B cell (primary cell): ENCODE data around the gene CAPN14. TPM values are rescaled to one million over a fixed set of nuclear protein-coding genes. Genes with fewer than 3 reads are reported as not detected.

Experiments
- ATAC-seq: fragments of 200-7000 bp; cut with Tn5 transposase; one replicate; pipeline ENCODE4 v1.10.0; 2021; ENCODE audit warnings: low read depth, mild to moderate bottlenecking, moderate number of reproducible peaks, moderate library complexity
- CTCF ChIA-PET: fragments of 350-600 bp; sonication (Branson Sonifier 250); formaldehyde crosslinking; loops from one replicate; lab custom pipeline; 2021; ENCODE audit warnings: antibody characterized with exemption, inconsistent platforms; lab: Charles Lee
- POLR2A ChIA-PET: fragments of 350-600 bp; sonication (Branson Sonifier 250); formaldehyde crosslinking; loops from one replicate; lab custom pipeline; 2021; ENCODE audit warnings: antibody characterized with exemption; lab: Charles Lee
- DNase-seq: peaks from one replicate; pipeline ENCODE4 v3.0.0; 2013
- H2AFZ ChIP-seq: 2 replicates; pipeline ENCODE4 v1.6.1; 2012; ENCODE audit warnings: mild to moderate bottlenecking, low read depth, low read length; ENCODE audit not compliant: insufficient read depth, poor library complexity, severe bottlenecking
- H3K27ac ChIP-seq, 2 donors: 1 replicate in 1 of 2; 2 replicates in 1 of 2; pipeline ENCODE4 v1.5.1; 2012 to 2013; ENCODE audit warnings: low read length in 2 of 2, mild to moderate bottlenecking in 2 of 2, moderate library complexity in 1 of 2
- H3K27me3 ChIP-seq, 4 experiments: fragments of 200-600 bp in 1 of 4; sonication (generic) in 1 of 4; replicated peaks in 1 of 4; 1 replicate in 2 of 4; 2 replicates in 2 of 4; pipeline versions ENCODE4 v1.6.1 to v1.7.0; 2013 to 2016; ENCODE audit warnings: low read length in 3 of 4, mild to moderate bottlenecking in 2 of 4, mixed read lengths in 1 of 4, moderate library complexity in 1 of 4; ENCODE audit not compliant: insufficient read depth in 4 of 4, control insufficient read depth in 3 of 4; ENCODE audit errors: control extremely low read depth in 1 of 4
- H3K36me3 ChIP-seq, 2 experiments: replicated peaks in 1 of 2; 1 replicate in 1 of 2; 2 replicates in 1 of 2; pipeline versions ENCODE4 v1.6.1 to v1.7.1; 2013; ENCODE audit warnings: low read length in 1 of 2; ENCODE audit not compliant: insufficient read depth in 2 of 2, control insufficient read depth in 1 of 2; ENCODE audit errors: control extremely low read depth in 1 of 2, extremely low read depth in 1 of 2
- H3K4me1 ChIP-seq, 2 donors: fragments of 200-600 bp in 1 of 2; sonication (generic) in 1 of 2; 1 replicate in 1 of 2; 2 replicates in 1 of 2; pipeline versions ENCODE4 v1.5.1 to v1.6.1; 2013 to 2017; ENCODE audit warnings: low read length in 2 of 2; ENCODE audit not compliant: control insufficient read depth in 2 of 2, insufficient read depth in 2 of 2
- H3K4me2 ChIP-seq: replicated peaks from 2 replicates; pipeline ENCODE3; 2012; ENCODE audit warnings: mild to moderate bottlenecking, low read depth, low read length; ENCODE audit not compliant: poor library complexity, severe bottlenecking
- H3K4me3 ChIP-seq, 5 experiments: fragments of 200-600 bp in 1 of 5; sonication (generic) in 1 of 5; 1 replicate in 3 of 5; 2 replicates in 2 of 5; pipeline versions ENCODE4 v1.5.1 to v1.7.0; 2011 to 2016; ENCODE audit warnings: low read length in 4 of 5, mild to moderate bottlenecking in 4 of 5, low read depth in 2 of 5, control low read depth in 1 of 5, moderate library complexity in 1 of 5; ENCODE audit not compliant: insufficient read depth in 1 of 5; ENCODE audit errors: control extremely low read depth in 1 of 5, extremely low read depth in 1 of 5
- H3K79me2 ChIP-seq: fragments of 200-600 bp; sonication (generic); one replicate; pipeline ENCODE4 v1.6.0; 2016; ENCODE audit warnings: low read length; ENCODE audit not compliant: control insufficient read depth, insufficient read depth
- H3K9ac ChIP-seq: fragments of 200-600 bp; sonication (generic); 2 replicates; pipeline ENCODE4 v1.6.1; 2017; ENCODE audit warnings: mild to moderate bottlenecking, low read length, moderate library complexity
- H3K9me3 ChIP-seq, 3 donors: one replicate each; pipeline versions ENCODE4 v1.6.1 to v1.7.1; 2013; ENCODE audit warnings: low read length in 2 of 3; ENCODE audit not compliant: control insufficient read depth in 2 of 3, insufficient read depth in 1 of 3; ENCODE audit errors: control extremely low read depth in 1 of 3
- H4K20me1 ChIP-seq: 2 replicates; pipeline ENCODE4 v1.6.0; 2012; ENCODE audit warnings: mild to moderate bottlenecking, low read length; ENCODE audit not compliant: insufficient read depth, control insufficient read depth, poor library complexity, severe bottlenecking
- H3K27ac Mint-ChIP-seq: one replicate; pipeline ENCODE4 v1.8.0; 2021; ENCODE audit warnings: mixed read lengths
- H3K27me3 Mint-ChIP-seq: one replicate; pipeline ENCODE4 v1.8.0; 2021; ENCODE audit warnings: mixed read lengths
- H3K4me1 Mint-ChIP-seq: one replicate; pipeline ENCODE4 v1.8.0; 2021; ENCODE audit warnings: mixed read lengths
- H3K4me3 Mint-ChIP-seq: one replicate; pipeline ENCODE4 v1.8.0; 2021; ENCODE audit warnings: mixed read lengths
- H3K9me3 Mint-ChIP-seq: one replicate; pipeline ENCODE4 v1.8.0; 2022; ENCODE audit warnings: mixed read lengths; ENCODE audit not compliant: insufficient read depth
- CTCF ChIP-seq: fragments of 200-600 bp; IDR thresholded peaks from one replicate; pipeline ENCODE4 v1.8.0; 2022; ENCODE audit warnings: antibody characterized with exemption, mild to moderate bottlenecking
- EZH2 ChIP-seq: IDR thresholded peaks from 2 replicates; pipeline ENCODE4 v1.6.1; 2012; ENCODE audit warnings: borderline replicate concordance, low read depth, mild to moderate bottlenecking, moderate library complexity, low read length; ENCODE audit not compliant: insufficient read depth, poor library complexity, severe bottlenecking
- WGBS: methylation state at CpG from one replicate; pipeline ENCODE4 v1.1.5; 2013; ENCODE audit warnings: missing lambda C conversion rate; ENCODE audit not compliant: insufficient coverage; 5-methylcytosine and 5-hydroxymethylcytosine counted together
- intact Hi-C: fragments of 100-400 bp; cut with micrococcal nuclease; formaldehyde crosslinking; loops from one replicate; pipeline ENCODE4 v1.10.0; 2022
- polyA plus RNA-seq: library from polyadenylated mRNA; depleted of rRNA; stranded (reverse); fragments of >200 nt; gene quantifications from 2 replicates; pipeline ENCODE4 v1.2.3, GENCODE V29; 2012
- total RNA-seq, 2 donors: library from RNA; stranded (reverse); fragments of 120-200 nt in 1 of 2; gene quantifications; 1 replicate in 1 of 2; 2 replicates in 1 of 2; pipeline versions ENCODE4 v1.2.3 to v1.2.4, GENCODE V29; 2013 to 2022

The CAPN14 gene
- total and polyA plus RNA-seq, 2 donors (not counting 1 experiment from before 2014, with no cell fraction given): 2.5 to 7.8 TPM

- Mint-ChIP-seq H3K9me3 (no peaks in the 10 kb centered on the region), H3K27ac (no peak overlapping the region), H3K4me3 (no peak overlapping the region), H3K27me3 (no peaks in the 10 kb centered on the region), H3K4me1 (peaks cover 13% of the 10 kb centered on the region)
- POLR2A ChIA-PET: no interaction called here
- no peaks in the 10 kb centered on the region for H3K27me3 ChIP-seq
- no peak overlapping the region for H3K27ac ChIP-seq
- no peak overlapping the region for H2AFZ ChIP-seq
- H3K4me3 ChIP-seq: no peak overlapping the region
- 100% methylated on average over 2 of the region's 6 CpGs for WGBS
- H3K4me1 ChIP-seq: peaks cover 3 to 10% of the 10 kb centered on the region in 2 donors
- no peaks in the 10 kb centered on the region for H4K20me1 ChIP-seq
- intact Hi-C loops: no loop called here
- ATAC-seq: no peak
- H3K4me2 ChIP-seq: no peak overlapping the region
- TF ChIP-seq CTCF (no peak), EZH2 (no peak)
- H3K9me3 ChIP-seq: no peaks in the 10 kb centered on the region
- H3K79me2 ChIP-seq: no peaks in the 10 kb centered on the region
- DNase-seq: no peak
- CTCF ChIA-PET: interaction anchor here (1.5 to 1.6 kb wide), 3 partner anchors 8 to 553 kb away, joined by 3 to 4 read pairs (median 4); no protein-coding TSS in a partner anchor
- no peak overlapping the region for H3K9ac ChIP-seq
- peaks cover 4 to 37% of the 10 kb centered on the region in 2 experiments for H3K36me3 ChIP-seq
Measured at GRCh38 chr2:31265234-31265633, 47.9 kb upstream of the CAPN14 start.

- H3K27ac ChIP-seq: no peak overlapping the region
- DNase-seq (no peak), ATAC-seq (peak; percentile 17)
- no peaks in the 10 kb centered on the region for H4K20me1 ChIP-seq
- H3K4me1 ChIP-seq: peaks cover 8 to 9% of the 10 kb centered on the region in 2 donors
- Mint-ChIP-seq H3K27me3 (no peaks in the 10 kb centered on the region), H3K9me3 (no peaks in the 10 kb centered on the region), H3K27ac (no peak overlapping the region), H3K4me1 (peaks cover 9% of the 10 kb centered on the region), H3K4me3 (no peak overlapping the region)
- 90% methylated on average over 2 of the region's 3 CpGs for WGBS
- H3K9me3 ChIP-seq: no peaks in the 10 kb centered on the region
- no peak overlapping the region for H3K9ac ChIP-seq
- peaks cover 4 to 38% of the 10 kb centered on the region in 2 experiments for H3K36me3 ChIP-seq
- no peak overlapping the region for H2AFZ ChIP-seq
- H3K4me2 ChIP-seq: no peak overlapping the region
- ChIA-PET POLR2A (no interaction called here), CTCF (interaction anchor here (1.0 to 2.1 kb wide), 12 partner anchors 8 to 551 kb away, joined by 3 to 14 read pairs (median 4); no protein-coding TSS in a partner anchor)
- no peak for TF ChIP-seq CTCF
- TF ChIP-seq EZH2: no peak
- no peaks in the 10 kb centered on the region for H3K27me3 ChIP-seq
- H3K4me3 ChIP-seq: no peak overlapping the region
- intact Hi-C loops: no loop called here
- no peaks in the 10 kb centered on the region for H3K79me2 ChIP-seq
Measured at GRCh38 chr2:31263636-31264190, 46.4 kb upstream of the CAPN14 start.
